BJ (cell line): ENCODE results near the gene TENT4A. TPM values are rescaled to one million over a fixed set of nuclear protein-coding genes. Genes with fewer than 3 reads are reported as not detected.

Experiments used
- CTCF ChIA-PET: fragments of 350-600 bp; formaldehyde crosslinking; extraction: SDS; loops from one replicate; lab custom pipeline; 2021; ENCODE audit warnings: antibody characterized with exemption, inconsistent platforms; lab: Yijun Ruan, JAX
- POLR2A ChIA-PET: fragments of 300-600 bp; sonication (Branson Sonifier 250); formaldehyde crosslinking; extraction: SDS; loops from one replicate; lab custom pipeline; 2021; ENCODE audit warnings: antibody characterized with exemption; lab: Charles Lee
- DNase-seq: peaks from one replicate; pipeline ENCODE4 v3.0.0-alpha.2; 2011; ENCODE audit warnings: low read depth
- H3K27me3 ChIP-seq: 2 replicates; pipeline ENCODE4 v1.6.0; 2011; ENCODE audit warnings: low read length; ENCODE audit not compliant: control insufficient read depth, insufficient read depth
- H3K36me3 ChIP-seq: 2 replicates; pipeline ENCODE4 v1.5.1; 2011; ENCODE audit warnings: low read length; ENCODE audit not compliant: control insufficient read depth, insufficient read depth
- H3K4me3 ChIP-seq: 2 replicates; pipeline ENCODE4 v1.5.1; 2011; ENCODE audit warnings: low read depth, mild to moderate bottlenecking, control low read depth, low read length
- polyA plus RNA-seq: library from polyadenylated mRNA; depleted of rRNA; stranded (reverse); fragments of >200 nt; gene quantifications from 2 replicates; pipeline ENCODE4 v1.2.3, GENCODE V29; 2011
- TF ChIP-seq, protein P1 (sequence below): IDR thresholded peaks from 2 replicates; pipeline ENCODE4 v1.5.1; 2011; ENCODE audit warnings: low read depth, mild to moderate bottlenecking, control low read depth, inconsistent platforms, low read length, moderate library complexity; ENCODE audit not compliant: insufficient read depth

TENT4A gene
- polyA plus RNA-seq, 1 experiment, result 4.0 TPM

DNA sequence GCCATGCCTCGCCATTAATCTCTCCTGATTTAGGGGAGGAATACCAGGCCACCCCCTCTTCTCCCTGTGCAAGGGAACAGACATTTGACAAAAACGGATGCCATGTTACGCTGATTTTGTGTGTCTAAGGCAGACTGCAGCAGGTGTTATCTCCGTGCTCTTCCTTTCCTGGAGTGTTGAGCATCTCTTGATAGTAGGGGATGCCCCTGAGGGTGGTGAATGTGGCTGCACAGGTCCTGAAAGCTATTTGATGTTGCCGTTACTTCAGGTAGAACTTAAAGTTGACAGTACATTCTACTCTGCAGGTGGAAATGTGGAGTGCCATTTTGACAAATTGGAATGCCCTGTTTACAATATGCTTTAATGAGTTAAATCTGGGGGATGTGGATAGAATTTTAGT, 21.5 kb downstream of the TENT4A start:
- DNase-seq, result no peak
- POLR2A ChIA-PET, result no interaction called here
- CTCF ChIA-PET, result interaction anchor here (0.9 to 1.0 kb wide), 2 partner anchors 10 to 11 kb away, joined by 3 to 4 read pairs; no protein-coding TSS in a partner anchor
- Histone ChIP-seq H3K36me3 (peaks cover 8% of the 10 kb centered on the region), H3K4me3 (no peak overlapping the region), H3K27me3 (no peaks in the 10 kb centered on the region)
- TF ChIP-seq, protein P1, sequence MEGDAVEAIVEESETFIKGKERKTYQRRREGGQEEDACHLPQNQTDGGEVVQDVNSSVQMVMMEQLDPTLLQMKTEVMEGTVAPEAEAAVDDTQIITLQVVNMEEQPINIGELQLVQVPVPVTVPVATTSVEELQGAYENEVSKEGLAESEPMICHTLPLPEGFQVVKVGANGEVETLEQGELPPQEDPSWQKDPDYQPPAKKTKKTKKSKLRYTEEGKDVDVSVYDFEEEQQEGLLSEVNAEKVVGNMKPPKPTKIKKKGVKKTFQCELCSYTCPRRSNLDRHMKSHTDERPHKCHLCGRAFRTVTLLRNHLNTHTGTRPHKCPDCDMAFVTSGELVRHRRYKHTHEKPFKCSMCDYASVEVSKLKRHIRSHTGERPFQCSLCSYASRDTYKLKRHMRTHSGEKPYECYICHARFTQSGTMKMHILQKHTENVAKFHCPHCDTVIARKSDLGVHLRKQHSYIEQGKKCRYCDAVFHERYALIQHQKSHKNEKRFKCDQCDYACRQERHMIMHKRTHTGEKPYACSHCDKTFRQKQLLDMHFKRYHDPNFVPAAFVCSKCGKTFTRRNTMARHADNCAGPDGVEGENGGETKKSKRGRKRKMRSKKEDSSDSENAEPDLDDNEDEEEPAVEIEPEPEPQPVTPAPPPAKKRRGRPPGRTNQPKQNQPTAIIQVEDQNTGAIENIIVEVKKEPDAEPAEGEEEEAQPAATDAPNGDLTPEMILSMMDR, result no peak

DNA sequence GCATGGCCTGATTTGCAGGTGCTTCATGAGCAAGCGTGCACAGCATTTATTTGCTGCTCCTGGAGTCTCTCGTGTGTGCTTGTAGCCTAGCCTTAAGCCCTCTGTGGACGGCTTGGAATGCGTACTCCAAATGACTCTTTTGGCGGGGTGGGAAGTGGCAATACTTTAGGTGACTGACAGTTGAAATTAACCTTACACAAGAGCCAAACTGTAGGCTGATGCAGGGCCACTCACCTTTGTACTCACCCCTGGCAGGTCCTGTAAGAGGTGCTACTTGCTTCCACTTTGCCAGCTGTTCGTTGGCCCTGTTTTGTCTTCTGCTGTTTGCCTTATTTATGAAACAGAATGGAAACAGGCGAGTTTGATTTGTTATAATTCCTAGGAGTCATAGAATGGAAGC, 22.9 kb downstream of the TENT4A start:
- CTCF ChIA-PET, result interaction anchor here (2.5 kb wide), 1 partner anchor 10 kb away, joined by 11 read pairs; no protein-coding TSS in a partner anchor
- TF ChIP-seq, protein P1, result no peak

DNA sequence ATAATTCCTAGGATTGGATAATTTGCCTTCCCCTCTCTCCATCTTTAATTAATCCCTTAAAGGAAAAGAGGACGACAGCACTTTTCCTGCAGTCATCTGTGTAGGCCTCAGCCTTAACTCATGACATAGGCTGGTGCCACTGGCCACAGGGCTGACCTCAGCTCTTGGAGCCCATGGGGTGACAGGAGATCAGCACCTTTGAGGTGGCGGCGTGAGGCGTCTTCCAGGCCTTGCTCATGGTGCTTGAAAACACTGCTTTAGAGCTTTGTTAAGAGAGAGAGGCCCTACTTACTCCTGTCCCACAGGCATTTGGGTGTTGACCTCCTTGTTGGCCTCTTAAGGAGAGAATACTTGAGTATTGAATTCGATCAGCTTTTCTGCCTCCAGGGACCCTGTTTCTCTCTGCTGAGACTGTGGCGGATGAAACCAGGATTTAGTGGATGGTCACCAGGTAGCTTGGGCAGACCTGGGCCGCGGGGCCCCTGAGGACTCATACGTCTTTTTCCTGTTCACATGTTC, 23.4 kb downstream of the TENT4A start:
- Histone ChIP-seq H3K4me3 (no peak overlapping the region), H3K36me3 (peaks cover 15% of the 10 kb centered on the region), H3K27me3 (no peaks in the 10 kb centered on the region)
- POLR2A ChIA-PET, result no interaction called here
- no peak for DNase-seq
- TF ChIP-seq, protein P1, result no peak
- CTCF ChIA-PET, result interaction anchor here (2.5 kb wide), 1 partner anchor 9 kb away, joined by 11 read pairs; no protein-coding TSS in a partner anchor

More for the DNA sequence above, 22.9 kb downstream of the TENT4A start:
- no peak for DNase-seq
- H3K27me3 ChIP-seq, result no peaks in the 10 kb centered on the region
- POLR2A ChIA-PET, result no interaction called here
- no peak overlapping the region for H3K4me3 ChIP-seq
- peaks cover 12% of the 10 kb centered on the region for H3K36me3 ChIP-seq

DNA sequence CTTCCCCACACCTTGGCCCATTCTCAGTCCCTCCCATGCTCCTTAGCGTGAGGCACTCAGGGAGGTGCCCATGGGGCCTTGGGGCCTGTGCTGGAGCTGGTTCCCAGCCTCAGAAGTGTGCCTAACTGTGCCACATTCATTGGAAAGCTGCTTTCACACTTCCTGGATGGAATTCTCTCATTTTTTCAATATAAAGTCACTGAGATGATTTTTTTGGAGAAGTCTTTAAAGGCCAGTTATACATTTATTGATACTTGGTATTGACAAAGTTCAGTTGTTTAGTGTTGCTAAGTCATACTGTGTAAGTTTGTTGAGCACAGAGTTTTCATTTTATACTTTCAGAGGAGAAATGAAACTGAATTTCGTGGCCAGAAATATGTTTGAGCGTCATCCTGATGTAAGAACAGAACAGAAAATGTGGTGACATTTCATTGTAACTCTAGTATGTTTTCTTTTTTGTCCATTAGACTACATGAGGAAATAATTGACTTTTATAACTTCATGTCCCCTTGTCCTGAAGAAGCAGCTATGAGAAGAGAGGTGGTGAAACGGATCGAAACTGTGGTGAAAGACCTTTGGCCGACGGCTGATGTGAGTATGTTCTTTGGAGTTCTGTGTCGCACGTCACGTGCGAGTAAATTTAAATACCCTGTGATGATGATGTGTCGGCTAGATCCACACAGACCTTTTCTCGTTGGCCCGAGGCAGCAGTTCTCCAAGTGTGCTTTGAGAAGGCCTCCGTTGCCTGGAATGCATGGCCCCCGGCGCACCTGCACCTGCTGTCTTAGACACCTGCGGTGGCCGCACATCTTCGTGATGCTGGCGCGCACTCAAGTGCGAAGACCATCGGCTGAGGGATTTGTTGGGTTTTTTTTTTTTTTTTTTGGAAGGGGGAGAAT, 24.1 kb downstream of the TENT4A start:
- ChIA-PET CTCF (interaction anchor here (0.8 to 2.5 kb wide), 2 partner anchors 9 to 10 kb away, joined by 3 to 11 read pairs; no protein-coding TSS in a partner anchor), POLR2A (no interaction called here)
- no peak overlapping the region for H3K4me3 ChIP-seq
- no peak for DNase-seq
- TF ChIP-seq, protein P1, result no peak
- H3K36me3 ChIP-seq, result peaks cover 15% of the 10 kb centered on the region
- H3K27me3 ChIP-seq, result no peaks in the 10 kb centered on the region

DNA sequence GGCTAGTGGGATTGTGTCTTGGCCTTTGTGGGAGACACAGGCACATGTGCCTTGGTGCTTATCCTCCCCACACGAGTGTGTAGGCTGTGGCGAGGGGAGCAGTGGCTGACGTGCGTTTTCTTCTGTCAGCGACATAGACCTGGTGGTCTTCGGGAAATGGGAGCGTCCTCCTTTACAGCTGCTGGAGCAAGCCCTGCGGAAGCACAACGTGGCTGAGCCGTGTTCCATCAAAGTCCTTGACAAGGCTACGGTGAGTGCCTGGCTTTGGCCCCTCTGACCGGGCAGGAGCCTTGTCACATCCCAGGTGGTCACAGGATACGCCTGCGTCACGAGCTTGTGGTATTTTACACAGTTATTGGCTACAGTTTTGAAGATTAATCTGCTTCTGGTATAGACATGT, 26.4 kb downstream of the TENT4A start:
- POLR2A ChIA-PET, result no interaction called here
- CTCF ChIA-PET, result no interaction called here

More for the DNA sequence above, 26.4 kb downstream of the TENT4A start:
- Histone ChIP-seq H3K36me3 (peaks cover 20% of the 10 kb centered on the region), H3K27me3 (no peaks in the 10 kb centered on the region), H3K4me3 (no peak overlapping the region)
- TF ChIP-seq, protein P1, result no peak
- DNase-seq, result no peak
